K562 treated with DMSO at 1 percent for 12 hours (cell line): ENCODE data around the gene KRTAP9-3. TPM values are rescaled to one million over a fixed set of nuclear protein-coding genes. Genes with fewer than 3 reads are reported as not detected.

Experiments used
- total RNA-seq: library from RNA; unstranded; fragments of 300-600 nt; gene quantifications from 2 replicates; pipeline ENCODE4 v1.2.3, GENCODE V29; 2022; ENCODE audit not compliant: insufficient read depth

KRTAP9-3 gene
- not detected in 2 replicates for total RNA-seq

DNA sequence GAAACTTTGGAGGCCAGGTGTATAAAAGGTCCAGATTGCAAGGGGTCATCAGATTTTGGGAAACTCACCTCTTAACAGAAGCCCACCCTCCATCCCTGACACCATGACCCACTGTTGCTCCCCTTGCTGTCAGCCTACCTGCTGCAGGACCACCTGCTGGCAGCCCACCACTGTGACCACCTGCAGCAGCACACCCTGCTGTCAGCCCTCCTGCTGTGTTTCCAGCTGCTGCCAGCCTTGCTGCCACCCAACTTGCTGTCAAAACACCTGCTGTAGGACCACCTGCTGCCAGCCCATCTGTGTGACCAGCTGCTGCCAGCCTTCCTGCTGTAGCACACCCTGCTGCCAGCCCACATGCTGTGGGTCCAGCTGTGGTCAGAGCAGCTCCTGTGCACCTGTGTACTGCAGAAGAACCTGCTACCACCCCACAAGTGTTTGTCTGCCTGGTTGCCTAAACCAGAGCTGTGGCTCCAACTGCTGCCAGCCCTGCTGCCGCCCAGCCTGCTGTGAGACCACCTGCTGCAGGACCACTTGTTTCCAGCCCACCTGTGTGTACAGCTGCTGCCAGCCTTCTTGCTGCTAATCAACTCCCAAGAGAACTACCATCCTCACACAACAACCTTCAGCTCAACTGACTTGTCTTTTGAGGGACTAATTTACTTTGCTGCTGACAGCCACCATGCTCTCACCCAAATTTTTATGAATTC lies at the start of gene KRTAP9-3:
KRTAP9-3 (plus strand) TSS at position 51 of the 707 bp plus-strand sequence; CDS start at position 104, 53 bp downstream.

GRCh38 chr17:41184480-41184961 lies 47.7 kb upstream of the KRTAP9-3 start, which contains the start of gene KRTAP4-1:
Gene KRTAP4-1, minus strand, starts transcription at chr17:41184911. Its CDS starts 57 bp downstream, at chr17:41184854.

GRCh38 chr17:41189837-41190318 lies 42.4 kb upstream of the KRTAP9-3 start, which contains the start of gene KRTAP9-1:
Gene KRTAP9-1, plus strand, starts transcription at chr17:41189887. Its CDS starts 0 bp downstream, at chr17:41189887.

GRCh38 chr17:41226598-41227095 lies 5.6 kb upstream of the KRTAP9-3 start, which contains the start of gene KRTAP9-2:
Gene KRTAP9-2, plus strand, starts transcription at chr17:41226648. Its CDS starts 7 bp downstream, at chr17:41226655.

GRCh38 chr17:41237949-41238437 lies 5.7 kb downstream of the KRTAP9-3 start, which contains the start of gene KRTAP9-8:
Gene KRTAP9-8, plus strand, starts transcription at chr17:41237999. Its CDS starts 53 bp downstream, at chr17:41238052.

GRCh38 chr17:41249637-41250240 lies 17.5 kb downstream of the KRTAP9-3 start, which contains the start of gene KRTAP9-4:
Gene KRTAP9-4, plus strand, starts transcription at chr17:41249687. Its CDS starts 34 bp downstream, at chr17:41249721.

DNA sequence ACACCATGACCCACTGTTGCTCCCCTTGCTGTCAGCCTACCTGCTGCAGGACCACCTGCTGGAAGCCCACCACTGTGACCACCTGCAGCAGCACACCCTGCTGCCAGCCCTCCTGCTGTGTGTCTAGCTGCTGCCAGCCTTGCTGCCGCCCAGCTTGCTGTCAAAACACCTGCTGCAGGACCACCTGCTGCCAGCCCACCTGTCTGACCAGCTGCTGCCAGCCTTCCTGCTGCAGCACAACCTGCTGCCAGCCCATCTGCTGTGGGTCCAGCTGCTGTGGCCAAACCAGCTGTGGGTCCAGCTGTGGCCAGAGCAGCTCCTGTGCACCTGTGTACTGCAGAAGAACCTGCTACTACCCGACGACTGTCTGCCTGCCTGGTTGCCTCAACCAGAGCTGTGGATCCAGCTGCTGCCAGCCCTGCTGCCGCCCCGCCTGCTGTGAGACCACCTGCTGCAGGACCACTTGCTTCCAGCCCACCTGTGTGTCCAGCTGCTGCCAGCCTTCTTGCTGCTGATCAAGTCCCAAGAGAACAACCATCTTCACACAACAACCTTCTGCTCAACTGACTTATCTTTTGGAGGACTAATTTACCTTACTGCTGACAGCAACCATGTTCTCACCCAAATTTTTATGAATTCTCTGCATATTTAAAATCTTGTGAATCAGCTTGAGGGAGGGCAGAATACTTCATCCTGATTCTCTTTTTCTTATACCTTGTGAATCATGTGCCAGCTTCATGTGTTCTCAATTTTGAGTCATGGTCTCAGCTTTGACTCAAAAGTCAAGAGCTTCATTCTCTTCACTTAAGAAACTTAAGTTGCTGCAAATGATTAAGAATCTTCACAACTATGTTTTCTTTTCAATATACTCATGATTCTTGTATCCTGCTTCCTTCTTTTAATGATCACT lies 23.4 kb downstream of the KRTAP9-3 start, which contains the start of gene KRTAP9-9:
KRTAP9-9 (plus strand) TSS at position 4 of the 910 bp plus-strand sequence.

DNA sequence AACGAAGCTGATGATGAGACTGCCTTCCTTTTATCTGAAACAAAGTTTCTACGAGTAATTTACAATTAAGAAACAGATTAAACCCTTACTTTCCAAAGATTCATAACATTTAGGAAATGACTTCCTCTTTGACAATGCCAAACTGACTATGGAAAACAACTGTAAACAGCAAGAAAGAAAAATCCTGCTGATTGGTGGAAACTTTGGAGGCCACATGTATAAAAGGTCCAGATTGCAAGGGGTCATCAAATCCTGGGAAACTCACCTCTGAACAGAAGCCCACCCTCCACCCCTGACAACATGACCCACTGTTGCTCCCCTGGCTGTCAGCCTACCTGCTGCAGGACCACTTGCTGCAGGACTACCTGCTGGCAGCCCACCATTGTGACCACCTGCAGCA lies 32.8 kb downstream of the KRTAP9-3 start, which contains the start of gene KRTAP9-6:
KRTAP9-6 (plus strand) TSS at position 301 of the 400 bp plus-strand sequence; CDS start at position 301, 0 bp downstream.

GRCh38 chr17:41275648-41276190 lies 43.5 kb downstream of the KRTAP9-3 start, which contains the start of gene KRTAP9-7:
Gene KRTAP9-7, plus strand, starts transcription at chr17:41275698. Its CDS starts 0 bp downstream, at chr17:41275698.

Other genes with a start within 250 kb of the KRTAP9-3 start
- not detected in 2 replicates for gene KRT40, start 248.1 kb upstream of the KRTAP9-3 start, total RNA-seq
- not detected in 2 replicates for gene KRTAP3-3, start 238.3 kb upstream of the KRTAP9-3 start, total RNA-seq
- gene KRTAP3-2, start 232.5 kb upstream of the KRTAP9-3 start, total RNA-seq = not detected in 2 replicates
- not detected in 2 replicates for gene KRTAP3-1, start 223.3 kb upstream of the KRTAP9-3 start, total RNA-seq
- gene KRTAP1-5, start 205.2 kb upstream of the KRTAP9-3 start, total RNA-seq = not detected in 2 replicates
- not detected in 2 replicates for gene KRTAP1-4, start 202.3 kb upstream of the KRTAP9-3 start, total RNA-seq
- gene KRTAP1-3, start 197.6 kb upstream of the KRTAP9-3 start, total RNA-seq = not detected in 2 replicates
- gene KRTAP1-1, start 191.0 kb upstream of the KRTAP9-3 start, total RNA-seq = not detected in 2 replicates
- not detected in 2 replicates for gene KRTAP2-1, start 185.1 kb upstream of the KRTAP9-3 start, total RNA-seq
- gene KRTAP2-2, start 177.2 kb upstream of the KRTAP9-3 start, total RNA-seq = not detected in 2 replicates
- not detected in 2 replicates for gene KRTAP2-3, start 172.3 kb upstream of the KRTAP9-3 start, total RNA-seq
- gene KRTAP2-4, start 166.6 kb upstream of the KRTAP9-3 start, total RNA-seq = not detected in 2 replicates
- not detected in 2 replicates for gene KRTAP4-7, start 148.3 kb upstream of the KRTAP9-3 start, total RNA-seq
- not detected in 2 replicates for gene KRTAP4-8, start 134.3 kb upstream of the KRTAP9-3 start, total RNA-seq
- gene KRTAP4-16, start 130.2 kb upstream of the KRTAP9-3 start, total RNA-seq = not detected in 2 replicates
- not detected in 2 replicates for gene KRTAP4-9, start 127.1 kb upstream of the KRTAP9-3 start, total RNA-seq
- not detected in 2 replicates for gene KRTAP4-11, start 114.1 kb upstream of the KRTAP9-3 start, total RNA-seq
- not detected in 2 replicates for gene KRTAP4-12, start 108.3 kb upstream of the KRTAP9-3 start, total RNA-seq
- gene KRTAP4-6, start 91.9 kb upstream of the KRTAP9-3 start, total RNA-seq = not detected in 2 replicates
- gene KRTAP4-5, start 82.6 kb upstream of the KRTAP9-3 start, total RNA-seq = not detected in 2 replicates
- gene KRTAP4-4, start 71.7 kb upstream of the KRTAP9-3 start, total RNA-seq = not detected in 2 replicates
- not detected in 2 replicates for gene KRTAP4-3, start 64.2 kb upstream of the KRTAP9-3 start, total RNA-seq
- gene KRTAP4-2, start 54.2 kb upstream of the KRTAP9-3 start, total RNA-seq = not detected in 2 replicates
- gene KRTAP4-1, start 47.5 kb upstream of the KRTAP9-3 start, total RNA-seq = not detected in 2 replicates
- gene KRTAP9-1, start 42.6 kb upstream of the KRTAP9-3 start, total RNA-seq = not detected in 2 replicates
- not detected in 2 replicates for gene KRTAP9-2, start 5.8 kb upstream of the KRTAP9-3 start, total RNA-seq
- gene KRTAP9-8, start 5.5 kb downstream of the KRTAP9-3 start, total RNA-seq = not detected in 2 replicates
- not detected in 2 replicates for gene KRTAP9-4, start 17.2 kb downstream of the KRTAP9-3 start, total RNA-seq
- gene KRTAP9-9, start 22.9 kb downstream of the KRTAP9-3 start, total RNA-seq = not detected in 2 replicates
- gene KRTAP9-6, start 32.9 kb downstream of the KRTAP9-3 start, total RNA-seq = not detected in 2 replicates
- not detected in 2 replicates for gene KRTAP9-7, start 43.2 kb downstream of the KRTAP9-3 start, total RNA-seq
- gene KRTAP29-1, start 70.4 kb downstream of the KRTAP9-3 start, total RNA-seq = not detected in 2 replicates
- gene KRTAP16-1, start 76.9 kb downstream of the KRTAP9-3 start, total RNA-seq = not detected in 2 replicates
- gene KRTAP17-1, start 83.3 kb downstream of the KRTAP9-3 start, total RNA-seq = not detected in 2 replicates
- not detected in 2 replicates for gene KRT33A, start 118.4 kb downstream of the KRTAP9-3 start, total RNA-seq
- not detected in 2 replicates for gene KRT33B, start 137.4 kb downstream of the KRTAP9-3 start, total RNA-seq
- not detected in 2 replicates for gene KRT34, start 149.9 kb downstream of the KRTAP9-3 start, total RNA-seq
- gene KRT31, start 165.2 kb downstream of the KRTAP9-3 start, total RNA-seq = not detected in 2 replicates
- gene KRT37, start 192.1 kb downstream of the KRTAP9-3 start, total RNA-seq = not detected in 2 replicates
- gene KRT38, start 208.5 kb downstream of the KRTAP9-3 start, total RNA-seq = not detected in 2 replicates
- not detected in 2 replicates for gene KRT32, start 234.9 kb downstream of the KRTAP9-3 start, total RNA-seq
- gene KRT35, start 248.7 kb downstream of the KRTAP9-3 start, total RNA-seq = not detected in 2 replicates